ENCODE results near the gene GDNF.

DNA sequence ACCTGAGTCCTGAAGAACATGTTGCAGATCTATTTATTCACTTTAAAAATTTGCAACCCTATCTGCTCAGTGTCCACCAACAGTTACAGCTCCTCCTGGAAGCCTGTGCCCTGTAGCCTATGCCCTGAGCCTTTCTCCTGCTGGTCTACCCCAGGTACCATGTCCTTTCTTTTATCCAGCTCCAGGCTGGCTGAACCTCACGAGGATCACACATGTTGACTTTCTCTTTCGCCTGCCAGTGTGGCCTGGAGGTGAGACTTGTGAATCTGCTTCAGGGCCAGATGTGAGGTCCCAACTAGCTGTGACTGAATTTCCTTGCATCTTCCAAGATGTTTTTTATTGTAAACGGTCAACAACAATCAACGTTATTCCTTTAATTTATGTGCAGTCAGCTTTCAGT lies 70.7 kb downstream of the GDNF start:
- no peak for TF ChIP-seq POLR2A (IDR thresholded peaks at IDR 0.05)
- no peak for TF ChIP-seq CTCF (IDR thresholded peaks at IDR 0.05)

Measured in body of pancreas (tissue), 4 donors.